Measurements from ENCODE around the gene RFX2. TPM values are rescaled to one million over a fixed set of nuclear protein-coding genes. Genes with fewer than 3 reads are reported as not detected.

Gene RFX2
- total RNA-seq, 1 donor from 2014 or later = 4.2 TPM

DNA sequence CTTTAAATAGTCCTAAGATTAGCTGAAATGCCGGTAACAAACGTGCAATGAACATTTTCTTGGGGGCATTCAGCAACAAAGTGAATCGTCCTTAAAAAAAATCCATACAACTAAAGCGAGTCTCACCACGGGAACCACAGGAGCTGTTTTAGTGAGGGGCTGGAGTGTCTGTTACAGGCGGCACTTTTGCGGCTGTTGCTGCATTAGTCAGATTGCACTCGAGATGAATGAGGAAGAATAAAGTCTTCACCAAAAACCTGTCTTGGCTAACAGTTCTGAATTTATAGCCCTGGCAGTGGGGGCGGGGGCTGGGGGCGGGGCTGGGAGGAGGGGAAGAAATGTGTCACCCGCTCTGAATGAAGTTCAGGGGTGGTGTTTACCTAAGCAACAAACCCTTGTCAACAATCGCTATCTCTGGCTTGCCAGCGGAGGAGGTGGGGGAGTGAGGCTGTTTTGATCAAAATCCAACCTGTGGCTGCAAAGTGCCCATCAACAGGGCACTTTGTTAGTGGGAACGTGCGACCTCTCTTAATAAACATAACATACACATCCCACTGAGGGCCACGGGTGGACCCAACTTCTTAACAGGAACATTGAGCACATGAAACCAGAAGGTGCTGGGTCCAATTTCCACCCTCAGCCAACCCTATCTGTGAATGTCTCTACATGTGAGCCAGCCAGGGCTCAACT is 44.5 kb downstream of the RFX2 start:
- TF ChIP-seq, protein P1, sequence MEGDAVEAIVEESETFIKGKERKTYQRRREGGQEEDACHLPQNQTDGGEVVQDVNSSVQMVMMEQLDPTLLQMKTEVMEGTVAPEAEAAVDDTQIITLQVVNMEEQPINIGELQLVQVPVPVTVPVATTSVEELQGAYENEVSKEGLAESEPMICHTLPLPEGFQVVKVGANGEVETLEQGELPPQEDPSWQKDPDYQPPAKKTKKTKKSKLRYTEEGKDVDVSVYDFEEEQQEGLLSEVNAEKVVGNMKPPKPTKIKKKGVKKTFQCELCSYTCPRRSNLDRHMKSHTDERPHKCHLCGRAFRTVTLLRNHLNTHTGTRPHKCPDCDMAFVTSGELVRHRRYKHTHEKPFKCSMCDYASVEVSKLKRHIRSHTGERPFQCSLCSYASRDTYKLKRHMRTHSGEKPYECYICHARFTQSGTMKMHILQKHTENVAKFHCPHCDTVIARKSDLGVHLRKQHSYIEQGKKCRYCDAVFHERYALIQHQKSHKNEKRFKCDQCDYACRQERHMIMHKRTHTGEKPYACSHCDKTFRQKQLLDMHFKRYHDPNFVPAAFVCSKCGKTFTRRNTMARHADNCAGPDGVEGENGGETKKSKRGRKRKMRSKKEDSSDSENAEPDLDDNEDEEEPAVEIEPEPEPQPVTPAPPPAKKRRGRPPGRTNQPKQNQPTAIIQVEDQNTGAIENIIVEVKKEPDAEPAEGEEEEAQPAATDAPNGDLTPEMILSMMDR (conservative IDR thresholded peaks at IDR 0.05; ENCODE audit: low read depth, low read length) = no peak
- DNase-seq (ENCODE audit: low read depth) = no peak
- no peak overlapping the region for H3K4me3 ChIP-seq (ENCODE audit: low read depth, low read length)

DNA sequence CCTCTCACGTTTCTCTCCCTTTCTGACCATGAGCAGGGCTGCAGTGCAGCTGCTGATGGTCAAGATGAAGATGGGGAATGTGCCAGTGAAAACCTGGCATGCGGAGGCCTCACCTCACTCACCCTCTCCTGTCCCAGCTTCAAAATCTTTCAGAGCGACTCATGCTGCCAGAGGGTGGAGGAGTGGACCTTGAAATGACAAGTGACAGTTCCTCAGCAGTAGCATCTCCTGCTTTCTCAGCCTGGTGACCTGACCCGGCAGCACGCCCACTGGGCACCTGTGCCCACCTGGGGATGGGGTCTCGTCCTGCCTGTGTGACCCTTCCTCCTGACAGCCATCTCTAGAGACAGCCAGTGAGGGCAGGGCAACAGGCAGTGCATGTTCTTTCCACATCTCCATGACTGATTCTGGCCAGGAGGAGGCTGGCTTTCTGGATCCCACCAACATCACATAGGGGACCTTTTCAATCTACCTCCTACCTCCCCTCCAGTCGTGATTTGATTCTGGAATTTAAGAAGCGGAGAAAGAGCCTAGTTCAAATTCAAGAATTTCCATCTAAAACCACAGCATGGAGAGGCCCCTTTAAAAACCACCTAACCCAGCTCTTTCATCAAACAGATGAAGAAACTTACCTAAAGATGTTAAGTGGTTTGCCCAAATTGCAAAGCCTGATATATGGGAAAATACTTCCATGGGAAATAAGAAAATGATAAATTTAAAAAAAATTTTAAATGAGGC is 45.8 kb downstream of the RFX2 start:
- no peak overlapping the region for H3K4me3 ChIP-seq (ENCODE audit: low read depth, low read length)
- TF ChIP-seq, protein P1 (conservative IDR thresholded peaks at IDR 0.05; ENCODE audit: low read depth, low read length) = no peak
- DNase-seq (ENCODE audit: low read depth) = no peak

- DNase-seq (ENCODE audit: low read depth) = no peak
- TF ChIP-seq, protein P1 (conservative IDR thresholded peaks at IDR 0.05; ENCODE audit: low read depth, low read length) = no peak
- no peak overlapping the region for H3K4me3 ChIP-seq (ENCODE audit: low read depth, low read length)
These were observed 46.5 kb downstream of the RFX2 start for GRCh38 chr19:6063576-6064335.

DNA sequence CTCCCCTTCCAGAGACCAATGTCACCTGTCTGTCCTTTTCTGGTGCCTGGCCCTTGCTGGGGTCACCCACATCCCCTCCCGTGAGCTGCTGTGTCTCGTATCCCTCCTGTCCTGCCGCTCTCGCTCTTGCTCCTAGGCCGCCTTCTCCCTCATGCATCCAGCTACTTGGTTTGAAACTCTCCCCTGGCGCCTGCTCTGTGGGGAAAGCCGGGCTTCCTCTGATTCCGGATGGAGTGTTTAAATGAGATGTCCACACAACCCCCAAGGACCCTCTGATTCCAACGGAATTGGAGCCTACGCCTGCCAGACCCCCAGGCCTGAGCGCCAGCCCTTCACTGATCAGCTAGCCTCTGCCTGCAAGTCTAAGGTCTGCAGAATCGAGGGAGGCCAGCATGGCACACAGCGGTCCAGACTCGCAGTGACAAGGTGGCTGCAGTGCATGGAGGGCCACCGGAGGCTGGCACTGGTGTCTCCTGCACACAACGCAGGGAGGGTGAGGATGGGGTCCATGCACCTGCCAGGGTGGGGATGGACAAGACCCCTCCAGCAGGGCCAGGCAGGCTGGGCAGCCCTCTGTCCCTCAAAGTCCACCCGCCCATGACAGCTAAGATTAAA is 47.2 kb downstream of the RFX2 start:
- no peak overlapping the region for H3K4me3 ChIP-seq (ENCODE audit: low read depth, low read length)
- no peak for DNase-seq (ENCODE audit: low read depth)
- TF ChIP-seq, protein P1 (conservative IDR thresholded peaks at IDR 0.05; ENCODE audit: low read depth, low read length) = no peak

GRCh38 chr19:6062274-6062673 is 48.0 kb downstream of the RFX2 start:
- no peak for DNase-seq (ENCODE audit: low read depth)
- no peak overlapping the region for H3K4me3 ChIP-seq (ENCODE audit: low read depth, low read length)
- TF ChIP-seq, protein P1 (conservative IDR thresholded peaks at IDR 0.05; ENCODE audit: low read depth, low read length) = no peak

DNA sequence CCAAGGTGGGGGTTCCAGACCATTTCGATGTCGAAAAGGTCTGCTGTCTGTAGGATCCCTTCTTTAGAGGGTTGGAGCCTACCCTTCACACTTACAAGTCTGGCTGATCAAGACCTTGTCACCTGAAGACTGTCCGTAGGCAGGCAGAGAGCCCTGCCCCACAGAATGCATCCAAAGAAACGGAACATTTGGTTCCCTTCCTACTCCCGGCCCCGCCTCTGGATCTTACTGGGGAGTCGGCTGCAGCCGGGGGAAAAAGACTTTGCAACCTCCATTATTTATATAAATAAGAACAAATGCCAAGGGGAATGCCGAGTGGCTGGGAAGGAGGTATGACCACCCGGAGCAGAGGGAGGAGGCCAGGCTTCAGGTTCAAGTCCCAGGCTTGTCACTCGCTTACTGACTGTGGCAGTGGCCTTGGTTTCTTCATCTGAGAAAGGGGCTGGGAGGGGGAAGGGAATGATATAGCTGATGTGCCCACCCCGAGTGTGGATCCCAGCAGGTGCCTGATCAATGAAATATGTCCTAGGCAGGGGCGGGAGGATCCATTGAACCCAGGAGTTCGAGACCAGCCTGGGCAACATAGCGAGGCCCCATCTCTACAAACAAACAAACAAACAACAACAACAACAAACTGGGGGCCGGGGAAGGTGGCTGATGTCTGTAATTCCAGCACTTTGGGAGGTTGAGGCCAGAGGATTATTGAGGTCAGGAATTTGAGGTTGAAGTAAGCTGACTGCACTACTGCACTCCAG is 48.7 kb downstream of the RFX2 start:
- no peak overlapping the region for H3K4me3 ChIP-seq (ENCODE audit: low read depth, low read length)
- TF ChIP-seq, protein P1 (conservative IDR thresholded peaks at IDR 0.05; ENCODE audit: low read depth, low read length) = no peak
- no peak for DNase-seq (ENCODE audit: low read depth)
